MM.1S (cell line): ENCODE results near the gene CWC25.

Source experiments
- CTCF ChIP-seq: fragments of 300-600 bp; sonication (generic); IDR thresholded peaks from 2 replicates; pipeline ENCODE4 v1.5.1; 2016; ENCODE audit warnings: antibody characterized with exemption, low read length, mixed read lengths
- EZH2 ChIP-seq: fragments of 300-600 bp; sonication (generic); optimal IDR thresholded peaks from 2 replicates; pipeline ENCODE3; 2017; ENCODE audit warnings: low read depth, mild to moderate bottlenecking, antibody characterized with exemption, low read length, mixed read lengths
- EZH2phosphoT487 ChIP-seq: fragments of 300-600 bp; sonication (generic); IDR thresholded peaks from 2 replicates; pipeline ENCODE4 v1.6.1; 2018; ENCODE audit warnings: antibody characterized with exemption, low read length

GRCh38 chr17:38824899-38825761 is at the start of gene CWC25:
- no peak for TF ChIP-seq CTCF
- TF ChIP-seq EZH2 = no peak
- TF ChIP-seq EZH2phosphoT487 = no peak
